ENCODE data around the gene REXO1.

DNA sequence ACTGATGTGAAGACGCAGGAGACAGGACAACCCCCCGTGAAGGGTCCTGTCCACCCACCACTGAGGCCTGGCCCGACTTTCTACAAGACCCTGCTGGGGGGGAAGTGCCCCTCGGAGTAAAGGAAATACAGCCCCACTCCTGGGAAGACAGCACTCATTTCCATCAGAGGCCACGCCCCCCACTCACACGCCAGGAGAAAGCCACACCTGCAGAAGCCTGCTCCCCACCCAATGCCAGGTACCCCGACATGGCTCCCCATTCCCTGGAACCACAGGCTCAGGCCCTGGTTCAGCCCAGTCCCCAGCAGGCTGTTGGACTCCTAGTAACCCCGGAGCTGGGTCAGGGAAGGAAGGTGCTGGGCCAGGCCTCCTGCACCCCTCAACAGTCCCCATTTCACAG, 25.3 kb downstream of the REXO1 start:
- TF ChIP-seq, protein P1, sequence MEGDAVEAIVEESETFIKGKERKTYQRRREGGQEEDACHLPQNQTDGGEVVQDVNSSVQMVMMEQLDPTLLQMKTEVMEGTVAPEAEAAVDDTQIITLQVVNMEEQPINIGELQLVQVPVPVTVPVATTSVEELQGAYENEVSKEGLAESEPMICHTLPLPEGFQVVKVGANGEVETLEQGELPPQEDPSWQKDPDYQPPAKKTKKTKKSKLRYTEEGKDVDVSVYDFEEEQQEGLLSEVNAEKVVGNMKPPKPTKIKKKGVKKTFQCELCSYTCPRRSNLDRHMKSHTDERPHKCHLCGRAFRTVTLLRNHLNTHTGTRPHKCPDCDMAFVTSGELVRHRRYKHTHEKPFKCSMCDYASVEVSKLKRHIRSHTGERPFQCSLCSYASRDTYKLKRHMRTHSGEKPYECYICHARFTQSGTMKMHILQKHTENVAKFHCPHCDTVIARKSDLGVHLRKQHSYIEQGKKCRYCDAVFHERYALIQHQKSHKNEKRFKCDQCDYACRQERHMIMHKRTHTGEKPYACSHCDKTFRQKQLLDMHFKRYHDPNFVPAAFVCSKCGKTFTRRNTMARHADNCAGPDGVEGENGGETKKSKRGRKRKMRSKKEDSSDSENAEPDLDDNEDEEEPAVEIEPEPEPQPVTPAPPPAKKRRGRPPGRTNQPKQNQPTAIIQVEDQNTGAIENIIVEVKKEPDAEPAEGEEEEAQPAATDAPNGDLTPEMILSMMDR (conservative IDR thresholded peaks at IDR 0.05; ENCODE audit: low read length) = no peak
- no peak for TF ChIP-seq EZH2phosphoT487 (IDR thresholded peaks at IDR 0.05; ENCODE audit: borderline replicate concordance)
